Hepatocyte (in vitro differentiated cells): ENCODE results near the gene AHNAK. TPM values are rescaled to one million over a fixed set of nuclear protein-coding genes. Genes with fewer than 3 reads are reported as not detected.

Experiments
- DNase-seq: peaks from one replicate; pipeline ENCODE4 v3.0.0-alpha.2; 2016; ENCODE audit warnings: low spot score
- H2AFZ ChIP-seq: fragments of 200-600 bp; sonication (generic); 2 replicates; pipeline ENCODE4 v1.6.0; 2016; ENCODE audit warnings: antibody characterized with exemption, mild to moderate bottlenecking
- H3K27ac ChIP-seq: fragments of 200-600 bp; sonication (generic); 2 replicates; pipeline ENCODE4 v1.5.1; 2016; ENCODE audit warnings: mild to moderate bottlenecking
- H3K27me3 ChIP-seq: fragments of 200-600 bp; sonication (generic); 2 replicates; pipeline ENCODE4 v1.6.1; 2016
- H3K36me3 ChIP-seq: fragments of 200-600 bp; sonication (generic); replicated peaks from 2 replicates; pipeline ENCODE4 v1.5.1; 2016; ENCODE audit warnings: low read depth; ENCODE audit not compliant: insufficient read depth
- H3K4me1 ChIP-seq: fragments of 200-600 bp; sonication (generic); 2 replicates; pipeline ENCODE4 v1.5.1; 2016; ENCODE audit warnings: mild to moderate bottlenecking, moderate library complexity; ENCODE audit not compliant: insufficient read depth
- H3K4me2 ChIP-seq: fragments of 200-600 bp; sonication (generic); 2 replicates; pipeline ENCODE4 v1.6.0; 2016
- H3K4me3 ChIP-seq: fragments of 200-600 bp; sonication (generic); 2 replicates; pipeline ENCODE4 v1.5.1; 2016; ENCODE audit warnings: mild to moderate bottlenecking
- H3K79me2 ChIP-seq: fragments of 200-600 bp; sonication (generic); 2 replicates; pipeline ENCODE4 v1.6.0; 2017; ENCODE audit warnings: mild to moderate bottlenecking
- H3K9me2 ChIP-seq: fragments of 200-600 bp; sonication (generic); replicated peaks from 2 replicates; pipeline ENCODE4 v1.6.0; 2017; ENCODE audit warnings: mild to moderate bottlenecking; ENCODE audit not compliant: insufficient read depth
- H3K9me3 ChIP-seq: fragments of 200-600 bp; sonication (generic); 2 replicates; pipeline ENCODE4 v1.5.1; 2016; ENCODE audit warnings: low read depth, mild to moderate bottlenecking
- H4K20me1 ChIP-seq: fragments of 200-600 bp; sonication (generic); 2 replicates; pipeline ENCODE4 v1.6.0; 2016; ENCODE audit warnings: mild to moderate bottlenecking; ENCODE audit not compliant: insufficient read depth, poor library complexity, severe bottlenecking
- CTCF ChIP-seq: fragments of 200-600 bp; sonication (generic); IDR thresholded peaks from 2 replicates; pipeline ENCODE4 v1.5.1; 2016; ENCODE audit warnings: antibody characterized with exemption, mild to moderate bottlenecking; ENCODE audit not compliant: poor library complexity
- EZH2 ChIP-seq: fragments of 200-600 bp; sonication (generic); IDR thresholded peaks from 2 replicates; pipeline ENCODE4 v1.6.1; 2016; ENCODE audit warnings: antibody characterized with exemption, mild to moderate bottlenecking, borderline replicate concordance
- EZH2phosphoT487 ChIP-seq: fragments of 200-600 bp; sonication (generic); IDR thresholded peaks from one replicate; pipeline ENCODE4 v1.6.1; 2018; ENCODE audit warnings: antibody characterized with exemption, mild to moderate bottlenecking, low read depth, moderate library complexity; ENCODE audit not compliant: unreplicated experiment, severe bottlenecking
- WGBS: methylation state at CpG from one replicate; pipeline ENCODE4 v1.1.6; 2016; ENCODE audit warnings: low lambda C conversion rate; ENCODE audit errors: missing lambda C conversion rate; 5-methylcytosine and 5-hydroxymethylcytosine counted together
- polyA plus RNA-seq: library from polyadenylated mRNA; unstranded; fragments of >200 nt; fragmentation: Nextera tagmentation; extraction: Ambion mirVana; gene quantifications from 2 replicates; pipeline ENCODE4 v1.2.1, GENCODE V29; 2016
- total RNA-seq: library from RNA; depleted of rRNA; stranded (reverse); fragments of >200 nt; gene quantifications from 2 replicates; pipeline ENCODE4 v1.2.3, GENCODE V29; 2014

Gene AHNAK
- total RNA-seq (218 and 237 TPM in 2 replicates), polyA plus RNA-seq (38.0 and 47.6 TPM in 2 replicates)

- 1% methylated on average over 43 of the region's 69 CpGs for WGBS
- no peaks in the 10 kb centered on the region for H3K9me2 ChIP-seq
- no peaks in the 10 kb centered on the region for H3K27me3 ChIP-seq
- TF ChIP-seq EZH2 (no peak), CTCF (no peak), EZH2phosphoT487 (no peak)
- peaks cover 51% of the 10 kb centered on the region for H3K79me2 ChIP-seq
- no peaks in the 10 kb centered on the region for H3K9me3 ChIP-seq
- H3K4me1 ChIP-seq, result peaks cover 61% of the 10 kb centered on the region
- H3K4me2 ChIP-seq, result peak within 1 kb of the TSS; percentile 95
- H2AFZ ChIP-seq, result peak within 1 kb of the TSS; percentile 51
- peak within 1 kb of the TSS; percentile 99 for H3K27ac ChIP-seq
- H4K20me1 ChIP-seq, result peaks cover 36% of the 10 kb centered on the region
- H3K36me3 ChIP-seq, result no peaks in the 10 kb centered on the region
- peak within 1 kb of the TSS; percentile 96 for H3K4me3 ChIP-seq
- DNase-seq, result peak; percentile 92
These were observed at the start of gene AHNAK for GRCh38 chr11:62546244-62546928. TSS of gene AHNAK (minus strand) at chr11:62546806. CDS start at chr11:62536098, 10,708 bp downstream.

- H2AFZ ChIP-seq, result no peak overlapping the region
- H3K9me3 ChIP-seq, result no peaks in the 10 kb centered on the region
- 95% methylated on average over 8 of the region's 8 CpGs for WGBS
- H3K4me3 ChIP-seq, result no peak overlapping the region
- no peaks in the 10 kb centered on the region for H3K27me3 ChIP-seq
- H3K79me2 ChIP-seq, result peaks cover 34% of the 10 kb centered on the region
- H3K9me2 ChIP-seq, result no peaks in the 10 kb centered on the region
- H3K4me2 ChIP-seq, result no peak overlapping the region
- peaks cover 10% of the 10 kb centered on the region for H4K20me1 ChIP-seq
- peaks cover 16% of the 10 kb centered on the region for H3K4me1 ChIP-seq
- TF ChIP-seq EZH2phosphoT487, result no peak
- TF ChIP-seq EZH2, result no peak
- no peak for TF ChIP-seq CTCF
- no peak for DNase-seq
- H3K36me3 ChIP-seq, result no peaks in the 10 kb centered on the region
- H3K27ac ChIP-seq, result no peak overlapping the region
These were observed 48.5 kb upstream of the AHNAK start for GRCh38 chr11:62595124-62595523.

GRCh38 chr11:62593434-62594044 is 46.9 kb upstream of the AHNAK start:
- Histone ChIP-seq H3K27ac (no peak overlapping the region), H3K9me3 (no peaks in the 10 kb centered on the region), H3K4me2 (no peak overlapping the region), H3K4me3 (no peak overlapping the region), H3K79me2 (peaks cover 33% of the 10 kb centered on the region), H2AFZ (no peak overlapping the region), H3K9me2 (no peaks in the 10 kb centered on the region), H4K20me1 (no peaks in the 10 kb centered on the region), H3K36me3 (no peaks in the 10 kb centered on the region), H3K27me3 (no peaks in the 10 kb centered on the region), H3K4me1 (peaks cover 7% of the 10 kb centered on the region)
- 75% methylated on average over 12 of the region's 13 CpGs for WGBS
- TF ChIP-seq EZH2phosphoT487 (no peak), CTCF (peak; percentile 51)
- peak; percentile 73 for DNase-seq
